ENCODE measurements around the gene SH3BGRL3.

DNA sequence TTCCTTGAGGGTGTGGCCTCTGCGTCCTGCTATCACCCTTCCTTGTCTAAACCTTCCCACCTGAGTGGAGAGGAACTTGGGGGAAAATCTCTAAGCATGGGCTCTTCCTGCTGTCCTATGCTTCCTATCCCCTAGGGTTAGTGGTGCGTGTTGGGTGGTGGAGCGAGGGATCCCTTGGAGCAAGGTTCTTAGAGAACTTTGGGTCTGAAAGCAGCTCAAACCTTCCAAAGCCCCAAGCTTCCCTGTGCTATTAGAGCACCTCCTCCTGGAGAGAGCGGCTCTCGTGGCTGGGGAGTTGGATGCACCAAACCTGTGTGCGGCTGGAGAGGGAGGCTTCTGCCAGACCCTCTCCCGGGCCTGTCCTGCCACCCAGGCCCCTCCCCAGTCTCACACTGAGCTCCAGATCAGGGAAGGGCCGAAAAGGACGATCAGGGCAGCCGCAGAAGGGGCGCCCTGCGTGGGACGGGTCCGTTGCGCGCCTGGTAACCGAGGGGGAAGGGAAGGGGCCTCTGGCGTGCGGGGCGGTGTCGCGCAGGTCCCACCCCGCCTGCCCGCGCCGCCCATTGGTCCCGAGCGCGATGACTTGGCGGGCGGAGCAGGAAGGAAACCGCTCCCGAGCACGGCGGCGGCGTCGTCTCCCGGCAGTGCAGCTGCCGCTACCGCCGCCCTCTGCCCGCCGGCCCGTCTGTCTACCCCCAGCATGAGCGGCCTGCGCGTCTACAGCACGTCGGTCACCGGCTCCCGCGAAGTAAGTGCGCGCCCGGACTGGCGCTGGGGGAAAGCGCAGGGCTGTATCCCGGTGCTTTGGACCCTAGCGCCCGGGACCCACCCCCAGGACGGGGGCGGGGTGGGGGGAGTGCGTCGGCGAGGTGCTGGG lies at the start of gene SH3BGRL3:
- no peak for TF ChIP-seq TARDBP (IDR thresholded peaks at IDR 0.05)
- TF ChIP-seq ZNF384 (IDR thresholded peaks at IDR 0.05): no peak
- no peak for TF ChIP-seq FOXM1 (IDR thresholded peaks at IDR 0.05; ENCODE audit: borderline replicate concordance)
- no peak for TF ChIP-seq SP1 (IDR thresholded peaks at IDR 0.05)
- no peak for TF ChIP-seq NFRKB (IDR thresholded peaks at IDR 0.05)
- TF ChIP-seq L3MBTL2 (conservative IDR thresholded peaks at IDR 0.05): peak; percentile 86
- TF ChIP-seq SUZ12 (IDR thresholded peaks at IDR 0.05): no peak
- TF ChIP-seq HDGF (IDR thresholded peaks at IDR 0.05; ENCODE audit: borderline replicate concordance): no peak

Measured in HEK293T (cell line).